ENCODE measurements around the gene NTRK3.

NTRK3 gene

DNA sequence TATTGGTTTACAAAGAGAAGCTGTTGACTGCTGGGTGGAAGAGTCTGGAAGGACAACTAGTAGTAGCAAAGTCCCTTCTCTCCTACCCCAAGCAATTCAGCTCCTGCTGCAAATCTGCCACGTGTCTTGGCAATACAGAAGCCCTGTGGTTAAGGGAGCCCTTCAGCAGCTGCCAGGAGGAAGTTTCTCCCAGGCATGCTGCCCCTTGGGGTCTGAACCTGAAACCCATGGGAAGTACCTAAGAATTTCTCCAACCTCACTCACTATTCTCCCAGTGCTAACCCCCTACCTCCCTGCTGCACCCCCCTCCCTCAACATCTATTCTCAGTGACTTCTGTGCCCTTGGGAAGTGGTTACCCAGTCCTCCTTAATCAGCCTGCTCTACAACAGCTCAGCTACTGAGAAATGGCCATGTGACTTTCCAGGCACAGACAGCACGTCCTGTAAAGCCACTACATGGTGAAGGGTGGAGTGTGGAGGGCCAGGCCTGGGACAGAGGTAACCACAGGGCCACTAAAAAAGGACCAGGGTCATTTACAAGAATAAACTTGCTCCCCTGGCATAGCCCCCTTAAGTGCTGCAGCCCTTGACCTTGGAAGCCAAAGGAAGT, 316.6 kb downstream of the NTRK3 start:
- no peak for DNase-seq (ENCODE audit: low read depth)

GRCh38 chr15:87938031-87938430, 318.5 kb downstream of the NTRK3 start:
- no peak for DNase-seq (ENCODE audit: low read depth)

DNA sequence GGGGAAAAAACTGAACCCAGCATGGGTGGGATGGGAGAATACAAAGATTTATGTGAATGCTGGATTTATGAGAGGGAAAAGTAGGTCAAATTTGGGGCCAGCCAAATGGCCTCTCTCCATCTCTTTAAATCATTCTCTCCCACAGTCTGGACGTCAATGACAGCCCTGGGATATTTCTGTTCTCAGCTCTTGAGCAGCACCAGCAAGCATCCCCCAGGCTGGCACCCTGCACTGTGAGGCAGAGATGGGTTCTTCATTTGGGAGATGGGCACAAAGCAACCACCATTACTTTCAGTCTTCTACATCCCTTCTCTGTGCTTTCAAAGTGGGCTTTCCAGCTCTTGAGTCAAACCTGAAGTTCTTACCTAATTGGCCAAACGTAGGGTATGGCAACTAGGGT, 321.0 kb downstream of the NTRK3 start:
- DNase-seq (ENCODE audit: low read depth) = no peak

GRCh38 chr15:87931584-87931983, 325.0 kb downstream of the NTRK3 start:
- DNase-seq (ENCODE audit: low read depth) = no peak

DNA sequence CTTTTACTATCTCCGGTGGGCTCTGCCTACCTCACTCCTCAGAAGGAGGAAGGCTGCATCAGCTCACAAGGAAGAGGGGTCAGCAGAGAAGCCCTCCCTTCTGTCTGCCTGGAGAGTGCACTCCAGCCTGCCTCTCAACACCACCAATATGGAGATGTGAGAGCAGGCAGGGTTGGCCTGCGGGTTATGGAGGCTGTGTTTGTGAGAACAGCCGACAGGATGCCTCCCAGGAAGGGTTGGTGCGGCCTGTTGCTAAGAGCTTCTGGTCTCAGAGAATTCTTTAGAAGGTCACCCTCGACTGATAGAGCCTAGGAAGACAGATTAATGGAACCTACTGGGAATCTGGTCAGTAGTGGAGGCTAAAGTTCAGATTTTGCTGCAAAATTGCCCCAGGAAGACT, 326.1 kb downstream of the NTRK3 start:
- DNase-seq (ENCODE audit: low read depth) = no peak

DNA sequence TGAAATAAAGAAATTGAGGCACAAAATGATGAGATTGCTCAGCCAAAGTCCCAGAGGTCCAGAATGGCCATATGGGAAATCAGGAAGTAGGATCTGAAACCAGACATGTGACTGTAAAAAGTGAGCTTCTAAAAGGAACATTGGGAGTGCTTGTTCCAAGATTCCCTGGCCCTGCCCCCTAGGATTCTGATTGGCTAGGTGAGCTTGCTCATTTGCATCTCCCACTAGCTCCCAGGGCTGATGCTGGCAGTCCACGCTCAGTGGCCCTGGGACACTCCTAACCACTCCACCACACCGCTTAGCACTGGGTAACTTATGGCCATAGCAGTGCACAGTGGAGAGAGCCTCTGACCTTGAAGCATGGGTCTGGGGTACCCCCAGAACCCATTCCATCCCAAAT, 326.7 kb downstream of the NTRK3 start:
- DNase-seq (ENCODE audit: low read depth) = no peak

GRCh38 chr15:87924433-87924832, 332.1 kb downstream of the NTRK3 start:
- no peak for DNase-seq (ENCODE audit: low read depth)

- DNase-seq (ENCODE audit: low read depth) = no peak
Measured at GRCh38 chr15:87919064-87919463, 337.5 kb downstream of the NTRK3 start.

- DNase-seq (ENCODE audit: low read depth) = no peak
Measured at GRCh38 chr15:87917480-87917879, 339.1 kb downstream of the NTRK3 start.

- no peak for DNase-seq (ENCODE audit: low read depth)
Measured at GRCh38 chr15:87916208-87916607, 340.3 kb downstream of the NTRK3 start.

DNA sequence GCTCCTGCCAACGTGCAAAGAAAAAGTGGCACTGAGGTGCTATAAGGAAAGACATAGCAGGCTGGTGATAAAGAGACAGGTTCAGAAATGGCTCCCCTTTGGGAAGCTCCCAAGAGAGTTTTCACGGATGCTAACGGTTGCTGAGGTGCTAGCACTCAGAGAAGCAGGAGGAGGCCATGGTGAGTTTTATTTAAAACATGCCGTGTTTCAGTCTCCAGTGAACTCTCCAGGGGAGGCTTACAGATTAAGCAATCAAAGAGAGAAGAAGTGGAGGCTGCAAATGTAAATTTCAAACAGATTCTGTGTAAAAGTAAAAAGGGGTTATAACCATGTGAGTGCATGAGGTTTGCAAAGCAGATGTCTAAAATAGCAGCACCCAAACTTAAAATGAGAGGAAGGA, 346.2 kb downstream of the NTRK3 start:
- no peak for DNase-seq (ENCODE audit: low read depth)

- DNase-seq (ENCODE audit: low read depth) = no peak
Measured at GRCh38 chr15:87907676-87908446, 348.7 kb downstream of the NTRK3 start.

GRCh38 chr15:87906444-87906843, 350.1 kb downstream of the NTRK3 start:
- no peak for DNase-seq (ENCODE audit: low read depth)

DNA sequence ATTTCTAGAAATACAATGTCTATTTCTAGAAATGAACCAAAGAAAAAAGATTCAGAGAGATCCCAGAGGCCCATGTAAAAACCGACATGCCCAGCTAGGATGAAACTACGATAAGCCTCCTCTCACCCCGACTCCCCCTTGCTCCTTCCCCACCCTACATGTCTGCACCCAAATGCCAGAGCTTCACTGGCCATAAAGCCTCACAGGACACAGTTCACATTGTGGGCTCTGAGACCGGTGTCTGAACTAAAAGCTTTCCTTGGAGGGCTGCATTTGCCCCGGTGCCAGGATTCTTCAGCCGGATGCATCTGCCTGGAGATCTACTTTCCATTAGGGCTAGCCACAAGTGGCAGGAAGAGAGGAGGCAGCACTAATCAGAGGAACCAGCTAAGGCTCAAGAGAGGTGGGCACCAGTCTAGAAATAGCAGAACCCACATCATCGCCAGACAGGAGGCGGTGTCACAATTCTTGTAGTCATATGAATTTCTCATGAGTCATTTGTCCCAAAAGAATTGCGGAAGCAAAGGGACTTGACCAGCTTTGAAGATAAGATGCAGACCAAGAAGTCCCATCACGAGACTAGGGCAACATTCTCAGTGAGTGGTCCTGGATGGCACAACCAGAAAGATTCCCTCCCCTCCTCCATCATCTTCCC, 353.6 kb downstream of the NTRK3 start:
- DNase-seq (ENCODE audit: low read depth) = no peak

GRCh38 chr15:87901926-87902690, 354.4 kb downstream of the NTRK3 start:
- no peak for DNase-seq (ENCODE audit: low read depth)

GRCh38 chr15:87901008-87901407, 355.5 kb downstream of the NTRK3 start:
- no peak for DNase-seq (ENCODE audit: low read depth)

DNA sequence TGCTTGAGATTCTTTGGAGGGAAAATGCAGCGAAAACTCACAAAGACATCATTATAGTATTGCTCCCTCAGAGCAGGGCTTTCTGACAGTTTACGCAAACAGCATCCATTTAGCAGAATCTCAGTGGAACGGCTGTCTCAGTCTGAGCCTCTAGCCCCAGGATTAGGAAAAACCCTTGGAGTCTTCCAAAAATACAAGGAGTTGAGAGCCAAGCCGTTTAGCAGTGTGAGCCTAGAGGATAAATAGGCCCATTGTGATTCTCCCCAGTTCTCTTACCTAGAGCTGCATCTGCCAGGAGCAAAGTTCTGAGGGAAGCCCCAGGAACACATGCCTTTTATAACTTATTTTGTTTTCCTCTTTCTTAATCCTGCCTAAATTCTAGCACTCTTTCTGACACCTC, 359.6 kb downstream of the NTRK3 start:
- no peak for DNase-seq (ENCODE audit: low read depth)

DNA sequence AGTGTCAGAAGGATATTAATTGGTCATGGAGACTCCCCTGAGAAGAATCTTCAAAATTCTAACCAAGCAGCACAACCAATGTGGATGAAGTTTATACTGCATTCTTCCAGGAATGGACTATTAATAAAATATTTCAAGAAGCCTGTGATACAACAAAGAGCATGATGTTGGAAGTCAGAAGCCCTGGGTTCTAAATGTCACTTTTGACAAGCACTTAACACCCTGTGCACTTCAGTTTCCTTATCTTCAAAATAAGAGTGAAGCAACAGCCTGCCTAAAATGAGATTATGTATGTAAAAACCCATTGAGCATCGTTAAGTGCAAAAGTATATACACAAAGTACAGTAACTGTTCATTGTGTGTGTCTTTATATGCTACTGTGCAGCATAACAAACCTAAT, 369.4 kb downstream of the NTRK3 start:
- no peak for DNase-seq (ENCODE audit: low read depth)

- no peak for DNase-seq (ENCODE audit: low read depth)
Measured at GRCh38 chr15:87881026-87881425, 375.5 kb downstream of the NTRK3 start.

DNA sequence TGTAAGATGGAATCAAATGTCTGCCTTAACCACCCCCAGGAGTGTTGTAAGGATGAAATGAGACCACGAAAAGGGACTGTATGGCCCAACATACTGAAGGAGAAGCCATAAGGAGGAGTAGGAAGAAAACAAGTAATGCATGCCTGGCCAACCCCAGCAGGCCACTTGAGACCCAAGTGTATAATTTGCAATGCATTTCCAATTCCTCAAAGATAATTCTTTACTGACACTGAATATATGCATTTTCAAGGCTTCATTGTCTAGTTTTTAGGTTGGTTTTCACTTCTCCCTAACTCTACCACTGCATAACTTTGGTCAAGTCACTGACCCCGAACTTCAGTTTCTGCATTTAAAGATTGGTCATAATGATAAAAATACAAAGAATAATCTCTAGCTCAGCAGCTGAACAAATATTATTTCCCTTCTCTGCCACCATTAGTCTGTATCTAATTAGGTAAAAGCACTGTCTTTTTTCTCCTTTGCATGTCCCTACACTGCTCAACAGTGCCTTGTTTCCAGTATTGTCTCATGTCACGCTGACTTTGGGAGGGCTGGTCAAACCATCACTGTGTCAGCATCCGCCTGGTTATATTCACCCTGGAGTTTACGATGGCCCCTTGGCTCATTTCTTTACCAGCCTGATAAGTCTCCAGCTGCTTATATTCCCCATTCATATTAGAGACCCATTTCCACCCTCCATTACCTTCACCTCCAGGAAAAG, 378.6 kb downstream of the NTRK3 start:
- no peak for DNase-seq (ENCODE audit: low read depth)

DNA sequence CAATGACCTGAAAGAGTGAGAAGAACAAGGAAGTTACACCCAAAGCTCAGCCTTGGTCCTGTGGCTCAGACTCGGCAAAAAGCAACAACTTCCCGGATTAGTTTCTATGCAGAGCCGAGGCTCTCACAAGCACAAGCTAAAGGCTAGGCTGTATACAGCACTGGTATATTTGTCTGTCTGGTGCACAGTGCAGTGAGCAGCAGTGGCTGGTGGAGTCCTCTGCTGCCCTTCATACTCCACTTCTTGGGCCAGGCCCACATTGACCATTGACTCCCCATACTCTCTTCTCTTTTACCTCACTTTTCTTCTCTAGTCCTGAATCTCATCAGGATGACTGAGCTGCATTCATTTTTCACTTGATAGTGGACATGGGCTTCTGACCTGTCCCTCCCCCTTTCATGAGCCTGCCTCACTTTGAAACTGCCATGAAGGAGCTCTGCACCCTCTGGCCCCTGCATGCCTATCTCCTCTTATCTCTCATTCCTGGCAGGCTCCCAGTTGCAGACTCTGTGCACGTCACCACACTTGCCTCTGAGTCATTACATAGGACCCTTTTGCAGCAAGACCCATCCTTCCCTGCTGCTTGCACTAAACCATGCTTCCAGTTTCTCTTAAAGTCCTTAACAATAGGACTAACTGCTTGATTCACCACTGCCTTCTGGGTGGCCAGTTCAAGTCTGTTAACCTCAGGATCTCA, 379.3 kb downstream of the NTRK3 start:
- peak; percentile 98 for DNase-seq (ENCODE audit: low read depth)
